ENCODE results near the gene IGSF8. TPM values are rescaled to one million over a fixed set of nuclear protein-coding genes. Genes with fewer than 3 reads are reported as not detected.

Gene IGSF8
- total RNA-seq, 1 experiment from 2014 or later = 35.6 TPM

DNA sequence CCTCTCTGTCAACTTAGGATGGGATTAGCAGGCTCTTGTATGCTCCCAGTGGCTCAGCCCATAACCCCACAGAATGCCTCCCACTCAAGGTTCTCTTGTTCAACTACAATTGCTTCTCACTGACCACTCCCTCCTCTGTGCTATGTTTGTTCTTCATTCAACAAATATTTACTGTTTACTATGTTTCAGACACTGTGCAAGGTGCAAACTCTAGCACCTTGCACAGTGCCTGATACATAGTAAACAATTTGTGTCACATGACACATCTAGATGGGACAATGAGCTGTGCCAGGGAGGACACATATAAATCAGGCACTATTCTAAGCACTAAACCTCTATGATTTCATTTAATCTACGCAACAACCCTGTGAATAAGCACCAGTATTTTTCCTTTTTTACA lies 32.5 kb upstream of the IGSF8 start:
- Histone ChIP-seq H3K27me3 (ENCODE audit: insufficient read depth, low read length) (no peaks in the 10 kb centered on the region), H2AFZ (ENCODE audit: low read depth, low read length, poor library complexity, severe bottlenecking) (no peak overlapping the region), H3K4me1 (ENCODE audit: control insufficient read depth in 1 of 2, insufficient read depth in 2 of 2, low read length in 2 of 2) (peaks cover 0 to 10% of the 10 kb centered on the region in 2 experiments; a peak in 3 of 4 replicates), H3K9me3 (ENCODE audit: control insufficient read depth in 1 of 2, insufficient read depth in 1 of 2, low read depth in 1 of 2, low read length in 2 of 2) (no peaks in the 10 kb centered on the region), H3K9me2 (ENCODE audit: insufficient read depth) (no peaks in the 10 kb centered on the region), H3K9ac (ENCODE audit: low read length) (no peak overlapping the region), H3K27ac (ENCODE audit: low read depth, low read length) (no peak overlapping the region), H3K4me3 (replicated peaks in 1 of 2; ENCODE audit: low read depth in 1 of 2, low read length in 2 of 2) (no peak overlapping the region), H3K79me2 (ENCODE audit: insufficient read depth, low read length) (no peaks in the 10 kb centered on the region), H4K20me1 (ENCODE audit: insufficient read depth) (no peaks in the 10 kb centered on the region), H3K4me2 (ENCODE audit: low read length) (no peak overlapping the region), H3K36me3 (ENCODE audit: control insufficient read depth in 1 of 2, insufficient read depth in 2 of 2, low read length in 2 of 2) (no peaks in the 10 kb centered on the region)
- intact Hi-C loops (cut with micrococcal nuclease) = no loop called here
- TF ChIP-seq SP1 (IDR thresholded peaks at IDR 0.05; ENCODE audit: low read depth) (no peak), ELF1 (IDR thresholded peaks at IDR 0.05; ENCODE audit: borderline replicate concordance, low read depth) (no peak), JUND (IDR thresholded peaks at IDR 0.05) (no peak), EGR1 (IDR thresholded peaks at IDR 0.05; ENCODE audit: low read depth) (no peak), SIN3A (IDR thresholded peaks at IDR 0.05; ENCODE audit: low read depth) (no peak), CEBPB (IDR thresholded peaks at IDR 0.05; ENCODE audit: low read depth) (no peak), POLR2A (IDR thresholded peaks at IDR 0.05; ENCODE audit: borderline replicate concordance, extremely low read depth, insufficient read depth, insufficient read length) (no peak), RAD21 (IDR thresholded peaks at IDR 0.05; ENCODE audit: low read depth) (no peak), EZH2 (IDR thresholded peaks at IDR 0.05) (no peak), ZFX (IDR thresholded peaks at IDR 0.05) (no peak), YY1 (IDR thresholded peaks at IDR 0.05; ENCODE audit: extremely low read depth, insufficient replicate concordance, low read depth, low read length) (no peak), SRF (IDR thresholded peaks at IDR 0.05; ENCODE audit: low read depth) (no peak), TCF7L2 (IDR thresholded peaks at IDR 0.05; ENCODE audit: borderline replicate concordance, extremely low read depth, insufficient read depth, insufficient read length) (no peak)
- TF ChIP-seq, protein P1, sequence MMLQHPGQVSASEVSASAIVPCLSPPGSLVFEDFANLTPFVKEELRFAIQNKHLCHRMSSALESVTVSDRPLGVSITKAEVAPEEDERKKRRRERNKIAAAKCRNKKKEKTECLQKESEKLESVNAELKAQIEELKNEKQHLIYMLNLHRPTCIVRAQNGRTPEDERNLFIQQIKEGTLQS (IDR thresholded peaks at IDR 0.05) = no peak
- TF ChIP-seq, protein P2, sequence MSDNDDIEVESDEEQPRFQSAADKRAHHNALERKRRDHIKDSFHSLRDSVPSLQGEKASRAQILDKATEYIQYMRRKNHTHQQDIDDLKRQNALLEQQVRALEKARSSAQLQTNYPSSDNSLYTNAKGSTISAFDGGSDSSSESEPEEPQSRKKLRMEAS (IDR thresholded peaks at IDR 0.05) = no peak
- TF ChIP-seq, protein P3, sequence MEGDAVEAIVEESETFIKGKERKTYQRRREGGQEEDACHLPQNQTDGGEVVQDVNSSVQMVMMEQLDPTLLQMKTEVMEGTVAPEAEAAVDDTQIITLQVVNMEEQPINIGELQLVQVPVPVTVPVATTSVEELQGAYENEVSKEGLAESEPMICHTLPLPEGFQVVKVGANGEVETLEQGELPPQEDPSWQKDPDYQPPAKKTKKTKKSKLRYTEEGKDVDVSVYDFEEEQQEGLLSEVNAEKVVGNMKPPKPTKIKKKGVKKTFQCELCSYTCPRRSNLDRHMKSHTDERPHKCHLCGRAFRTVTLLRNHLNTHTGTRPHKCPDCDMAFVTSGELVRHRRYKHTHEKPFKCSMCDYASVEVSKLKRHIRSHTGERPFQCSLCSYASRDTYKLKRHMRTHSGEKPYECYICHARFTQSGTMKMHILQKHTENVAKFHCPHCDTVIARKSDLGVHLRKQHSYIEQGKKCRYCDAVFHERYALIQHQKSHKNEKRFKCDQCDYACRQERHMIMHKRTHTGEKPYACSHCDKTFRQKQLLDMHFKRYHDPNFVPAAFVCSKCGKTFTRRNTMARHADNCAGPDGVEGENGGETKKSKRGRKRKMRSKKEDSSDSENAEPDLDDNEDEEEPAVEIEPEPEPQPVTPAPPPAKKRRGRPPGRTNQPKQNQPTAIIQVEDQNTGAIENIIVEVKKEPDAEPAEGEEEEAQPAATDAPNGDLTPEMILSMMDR (IDR thresholded peaks at IDR 0.05 in 2 of 3, conservative IDR thresholded peaks at IDR 0.05 in 1 of 3; ENCODE audit: borderline replicate concordance in 1 of 3, insufficient read depth in 1 of 3, low read depth in 2 of 3, low read length in 2 of 3) = no peak
- TF ChIP-seq, protein P4, sequence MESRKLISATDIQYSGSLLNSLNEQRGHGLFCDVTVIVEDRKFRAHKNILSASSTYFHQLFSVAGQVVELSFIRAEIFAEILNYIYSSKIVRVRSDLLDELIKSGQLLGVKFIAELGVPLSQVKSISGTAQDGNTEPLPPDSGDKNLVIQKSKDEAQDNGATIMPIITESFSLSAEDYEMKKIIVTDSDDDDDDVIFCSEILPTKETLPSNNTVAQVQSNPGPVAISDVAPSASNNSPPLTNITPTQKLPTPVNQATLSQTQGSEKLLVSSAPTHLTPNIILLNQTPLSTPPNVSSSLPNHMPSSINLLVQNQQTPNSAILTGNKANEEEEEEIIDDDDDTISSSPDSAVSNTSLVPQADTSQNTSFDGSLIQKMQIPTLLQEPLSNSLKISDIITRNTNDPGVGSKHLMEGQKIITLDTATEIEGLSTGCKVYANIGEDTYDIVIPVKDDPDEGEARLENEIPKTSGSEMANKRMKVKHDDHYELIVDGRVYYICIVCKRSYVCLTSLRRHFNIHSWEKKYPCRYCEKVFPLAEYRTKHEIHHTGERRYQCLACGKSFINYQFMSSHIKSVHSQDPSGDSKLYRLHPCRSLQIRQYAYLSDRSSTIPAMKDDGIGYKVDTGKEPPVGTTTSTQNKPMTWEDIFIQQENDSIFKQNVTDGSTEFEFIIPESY (IDR thresholded peaks at IDR 0.05; ENCODE audit: extremely low read depth, insufficient replicate concordance, low read length) = no peak
- ATAC-seq (no peak), DNase-seq (ENCODE audit: low read depth, low spot score) (no peak)
- no TSS peak for BruUV-seq (replicated peaks)
- RAD21 ChIA-PET (ENCODE audit: low non-redundant PET in 1 of 2, low total read pairs in 2 of 2, uncharacterized antibody in 2 of 2, unreplicated experiment in 2 of 2) = no interaction called here
- CTCF ChIA-PET = no interaction called here
- POLR2A ChIA-PET = no interaction called here
